HEK293T (cell line): ENCODE data around the gene ALG8.

Experiments used
- ARNT ChIP-seq: fragments of 450-650 bp; IDR thresholded peaks from 2 replicates; pipeline ENCODE4 v1.6.1; 2017; ENCODE audit warnings: mild to moderate bottlenecking
- BHLHE40 ChIP-seq: fragments of 450-650 bp; IDR thresholded peaks from 2 replicates; pipeline ENCODE4 v1.6.1; 2016; ENCODE audit warnings: mild to moderate bottlenecking, moderate library complexity, borderline replicate concordance
- ELF4 ChIP-seq: fragments of 450-650 bp; IDR thresholded peaks from 2 replicates; pipeline ENCODE4 v1.6.1; 2017; ENCODE audit warnings: antibody characterized with exemption
- FOXM1 ChIP-seq: fragments of 450-650 bp; IDR thresholded peaks from 2 replicates; pipeline ENCODE4 v1.6.1; 2017; ENCODE audit warnings: mild to moderate bottlenecking, borderline replicate concordance
- L3MBTL2 ChIP-seq: fragments of 450-650 bp; conservative IDR thresholded peaks from 2 replicates; pipeline ENCODE4 v1.6.1; 2016; ENCODE audit warnings: mild to moderate bottlenecking
- LEF1 ChIP-seq: fragments of 450-650 bp; IDR thresholded peaks from 2 replicates; pipeline ENCODE4 v1.6.1; 2017; ENCODE audit warnings: mild to moderate bottlenecking, borderline replicate concordance
- SP1 ChIP-seq: fragments of 450-650 bp; IDR thresholded peaks from 2 replicates; pipeline ENCODE4 v1.6.1; 2017

- TF ChIP-seq LEF1 = no peak
- TF ChIP-seq ARNT = no peak
- no peak for TF ChIP-seq BHLHE40
- TF ChIP-seq L3MBTL2 = no peak
- no peak for TF ChIP-seq FOXM1
- TF ChIP-seq SP1 = no peak
- TF ChIP-seq ELF4 = no peak
Measured at GRCh38 chr11:78062671-78063070, 76.8 kb downstream of the ALG8 start.
